ENCODE data around the gene PEDS1. TPM values are rescaled to one million over a fixed set of nuclear protein-coding genes. Genes with fewer than 3 reads are reported as not detected.
A peak's percentile ranks its signal among the peaks of the same experiment; 100 is the strongest.

Gene PEDS1
- total and polyA plus RNA-seq, 2 of the 13 experiments (the other 11 are each of a cell fraction or from before 2014, with no cell fraction given) = 30.5 to 93.9 TPM

- TF ChIP-seq SP5 (CRISPR knock-in tag; IDR thresholded peaks at IDR 0.05; ENCODE audit: borderline replicate concordance, low read depth) (peak; percentile 96), ZBTB20 (CRISPR knock-in tag; IDR thresholded peaks at IDR 0.05; ENCODE audit: borderline replicate concordance, low read depth) (peak; percentile 65), ERF (CRISPR knock-in tag; IDR thresholded peaks at IDR 0.05) (peak; percentile 98), NBN (conservative IDR thresholded peaks at IDR 0.05) (no peak), GTF3A (CRISPR knock-in tag; conservative IDR thresholded peaks at IDR 0.05) (peak; percentile 67; the same call in 1 of the 2 replicates), MIXL1 (CRISPR knock-in tag; IDR thresholded peaks at IDR 0.05) (peak; percentile 78), CEBPZ (IDR thresholded peaks at IDR 0.05; ENCODE audit: low read length) (no peak), ZNF749 (CRISPR knock-in tag; IDR thresholded peaks at IDR 0.05; ENCODE audit: borderline replicate concordance) (no peak; the same call in 1 of the 2 replicates), CREBL2 (CRISPR knock-in tag; IDR thresholded peaks at IDR 0.05; ENCODE audit: borderline replicate concordance) (no peak), SMAD9 (CRISPR knock-in tag; IDR thresholded peaks at IDR 0.05) (0 out of 2 replicates have a peak, but pooled peaks have one; percentile 41), ZNF562 (CRISPR knock-in tag; IDR thresholded peaks at IDR 0.05; ENCODE audit: borderline replicate concordance) (no peak), PBX2 (CRISPR knock-in tag; IDR thresholded peaks at IDR 0.05) (peak; percentile 5; the same call in 1 of the 2 replicates), ZNF263 (CRISPR knock-in tag; IDR thresholded peaks at IDR 0.05) (peak; percentile 17; the same call in 1 of the 2 replicates), ARID5B (CRISPR knock-in tag; IDR thresholded peaks at IDR 0.05) (peak; percentile 96), HDAC1 (CRISPR knock-in tag; IDR thresholded peaks at IDR 0.05) (peak; percentile 99), ARNTL (CRISPR knock-in tag; IDR thresholded peaks at IDR 0.05) (peak; percentile 93), HMG20A (CRISPR knock-in tag; IDR thresholded peaks at IDR 0.05; ENCODE audit: borderline replicate concordance) (peak; percentile 88; the same call in 1 of the 2 replicates), HMGXB4 (CRISPR knock-in tag; IDR thresholded peaks at IDR 0.05; ENCODE audit: borderline replicate concordance in 1 of 2, low read depth in 1 of 2) (peak; percentile 78 to 83; a peak in 2 of 4 replicates)
Observed at GRCh38 chr20:50188879-50189680, 35.6 kb upstream of the PEDS1 start (continued).

Measured in HepG2 (cell line).